NCI-H1417 (cell line): ENCODE results near the gene CFAP68.
A peak's percentile ranks its signal among the peaks of the same experiment; 100 is the strongest.

ENCODE experiments used
- DNase-seq, 3 experiments: peaks; one replicate each; lab custom pipeline; 2025; lab: John Stamatoyannopoulos, UW

Gene CFAP68, protein sequence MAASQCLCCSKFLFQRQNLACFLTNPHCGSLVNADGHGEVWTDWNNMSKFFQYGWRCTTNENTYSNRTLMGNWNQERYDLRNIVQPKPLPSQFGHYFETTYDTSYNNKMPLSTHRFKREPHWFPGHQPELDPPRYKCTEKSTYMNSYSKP

GRCh38 chr11:111878849-111879636 is at the start of gene CFAP68, which contains the start of gene FDXACB1:
Gene CFAP68 (plus strand): TSS chr11:111879541. CDS start chr11:111879561, 20 bp downstream.
Gene FDXACB1 (minus strand): TSS chr11:111879165. CDS start chr11:111879132, 33 bp downstream.
- DNase-seq = peak; percentile 98 to 100 (median 99)

DNA sequence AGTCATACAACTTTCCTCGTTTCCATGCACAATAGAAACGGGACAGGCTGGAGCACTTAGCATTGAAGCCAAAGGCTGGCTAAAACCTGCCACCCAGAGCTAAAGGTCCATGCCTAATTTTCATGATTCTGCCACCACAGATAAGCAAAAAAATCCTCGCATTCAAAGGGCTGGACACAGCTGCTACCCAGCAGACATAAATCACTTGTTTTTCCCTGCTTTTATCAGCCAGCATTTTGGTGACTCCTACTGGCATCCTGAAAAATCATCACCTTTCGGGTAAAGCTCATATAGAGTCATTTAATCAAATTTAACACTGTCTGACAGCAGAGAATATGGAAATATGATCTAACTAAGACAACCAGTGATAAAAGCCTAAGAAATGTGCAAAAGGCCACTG is 45.8 kb upstream of the CFAP68 start:
- no peak for DNase-seq

- DNase-seq = no peak
These were observed 44.7 kb upstream of the CFAP68 start for GRCh38 chr11:111834432-111835163.

DNA sequence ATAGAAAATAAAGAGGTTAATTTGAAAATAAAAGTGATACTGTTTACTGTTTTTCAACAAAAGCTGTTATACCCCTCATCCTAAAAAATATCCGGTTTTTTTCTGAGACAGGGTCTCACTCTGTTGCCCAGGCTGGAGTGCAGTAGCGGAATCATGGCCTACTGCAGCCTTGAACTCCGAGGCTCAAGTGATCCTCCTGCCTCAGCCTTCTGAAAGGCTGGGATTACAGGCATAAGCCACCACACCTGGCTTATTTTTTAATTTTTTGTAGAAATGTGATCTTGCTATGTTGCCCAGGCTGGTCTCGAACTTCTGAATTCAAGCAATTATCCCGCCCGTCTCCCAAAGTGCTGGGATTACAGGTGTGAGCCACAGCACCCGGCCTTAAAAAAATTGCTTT is 43.7 kb upstream of the CFAP68 start:
- DNase-seq = no peak

GRCh38 chr11:111836162-111836561 is 43.2 kb upstream of the CFAP68 start:
- no peak for DNase-seq

GRCh38 chr11:111836721-111837120 is 42.6 kb upstream of the CFAP68 start:
- no peak for DNase-seq

DNA sequence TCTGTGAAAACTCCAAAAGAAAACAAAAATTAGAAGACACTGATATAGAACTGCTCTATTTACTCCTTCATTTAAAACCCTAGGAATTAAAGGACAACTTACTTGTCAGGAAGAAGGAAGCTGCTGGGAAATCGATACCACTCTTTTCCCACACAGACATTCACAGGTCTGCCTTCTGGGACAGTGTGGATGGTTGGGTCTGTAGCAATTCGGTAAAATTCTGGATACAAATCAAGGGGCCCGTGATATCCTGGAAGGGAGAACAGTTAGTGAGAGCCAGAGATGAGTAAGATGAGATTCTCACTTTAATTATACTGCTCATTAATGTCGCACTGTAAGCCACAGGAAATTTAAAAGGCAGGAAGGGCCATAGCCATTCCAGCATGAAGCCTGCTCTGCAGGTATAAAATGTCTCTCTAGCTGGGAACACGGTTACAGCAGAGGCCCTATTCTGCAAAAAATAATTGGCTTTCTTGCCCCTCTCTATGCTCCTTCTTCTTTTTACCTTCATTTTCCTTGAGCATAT is 41.9 kb upstream of the CFAP68 start:
- no peak for DNase-seq

- DNase-seq = no peak
These were observed 41.3 kb upstream of the CFAP68 start for GRCh38 chr11:111838054-111838453.

DNA sequence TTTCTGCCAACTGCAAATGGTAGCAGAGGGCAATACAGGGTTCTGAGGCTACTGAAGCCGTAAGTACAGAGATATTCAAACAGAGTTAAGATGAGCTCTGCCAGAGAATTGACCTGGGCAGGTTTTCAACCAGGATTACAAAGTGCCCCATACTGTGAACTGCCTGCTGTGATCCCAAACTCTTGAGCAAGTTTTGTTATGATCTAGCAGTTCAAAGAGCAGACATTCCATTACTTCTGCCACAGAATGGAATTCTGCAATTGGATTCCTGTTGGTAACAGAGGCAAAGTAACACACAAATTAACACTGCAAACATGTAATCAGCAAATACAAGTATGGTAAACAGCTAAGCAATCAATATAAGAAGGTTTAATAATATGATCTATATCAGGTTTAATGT is 39.2 kb upstream of the CFAP68 start:
- no peak for DNase-seq

GRCh38 chr11:111841370-111842053 is 37.8 kb upstream of the CFAP68 start:
- DNase-seq = peak; percentile 50 to 91 (median 80)

DNA sequence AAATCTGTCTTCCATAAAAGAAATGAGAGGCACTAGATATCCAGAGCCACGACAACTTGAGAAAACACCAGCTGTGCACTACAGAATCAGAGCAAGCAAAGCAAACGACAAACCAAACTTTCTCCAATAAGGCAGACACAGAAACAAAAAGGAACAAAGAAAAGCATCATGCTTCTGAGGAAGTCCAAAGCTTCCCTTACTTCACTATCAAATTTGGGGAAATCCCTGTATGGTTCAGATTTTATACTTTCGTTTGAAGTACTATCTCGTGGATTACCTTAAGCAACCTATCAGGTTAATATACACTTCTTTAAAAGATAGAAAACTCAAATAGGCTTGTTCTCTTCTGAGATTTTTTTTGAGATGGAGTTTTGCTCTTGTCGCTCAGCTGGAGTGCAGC is 35.7 kb upstream of the CFAP68 start:
- DNase-seq = no peak

DNA sequence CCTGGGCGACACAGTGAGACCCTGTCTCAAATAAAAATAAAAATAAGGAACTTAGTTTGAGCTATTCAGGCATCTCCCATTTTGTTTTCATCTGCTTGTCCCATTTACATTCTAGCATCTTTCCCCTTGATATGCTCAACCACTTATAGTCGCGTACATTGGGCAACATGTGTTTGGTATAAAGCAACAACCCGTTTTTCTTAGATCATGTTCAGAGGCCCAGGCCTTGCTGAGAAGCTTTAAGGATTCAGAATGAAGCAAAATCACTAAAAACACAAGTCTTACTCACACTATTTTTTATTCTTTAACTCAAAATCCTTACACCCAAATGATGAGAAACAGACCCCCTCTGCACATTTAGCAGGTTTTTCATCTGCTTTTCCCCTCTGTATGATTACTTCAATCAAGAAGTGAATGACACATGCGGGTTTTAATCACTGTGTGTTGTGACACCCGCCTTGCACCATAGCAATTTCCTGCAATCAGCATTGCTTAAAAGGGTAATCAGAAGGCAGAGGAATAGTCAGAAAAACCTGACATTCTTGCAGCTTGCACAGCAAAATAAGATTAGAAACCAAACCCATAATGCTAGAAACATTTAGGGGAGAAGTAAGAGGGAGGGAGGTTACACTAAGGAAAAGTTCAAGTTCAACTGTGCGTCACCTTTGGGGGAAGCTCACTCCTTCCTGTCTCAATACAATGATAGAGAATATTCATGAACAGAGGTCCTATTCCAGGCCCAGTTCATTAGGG is 33.9 kb upstream of the CFAP68 start:
- no peak for DNase-seq

- DNase-seq = no peak
These were observed 33.3 kb upstream of the CFAP68 start for GRCh38 chr11:111846063-111846462.

DNA sequence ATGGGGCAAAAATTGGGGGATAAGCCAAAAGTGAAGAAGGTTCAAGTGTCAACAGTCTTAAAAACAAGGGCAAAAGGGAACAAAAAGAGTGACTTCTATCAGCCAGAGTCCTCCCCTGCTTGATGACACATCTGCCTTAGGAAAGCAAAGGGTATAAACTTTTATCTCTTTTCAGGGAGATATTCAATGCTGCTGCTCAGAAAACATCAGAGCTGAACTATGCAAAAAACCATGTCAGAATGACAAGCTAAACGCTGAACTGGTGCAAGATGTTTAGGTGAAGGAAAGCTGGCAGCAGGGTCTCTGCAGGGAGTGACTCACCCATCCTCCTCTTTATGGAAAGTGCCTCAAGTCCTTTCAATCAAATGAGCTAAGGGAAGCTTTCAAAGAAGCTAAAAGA is 32.7 kb upstream of the CFAP68 start:
- DNase-seq = no peak

DNA sequence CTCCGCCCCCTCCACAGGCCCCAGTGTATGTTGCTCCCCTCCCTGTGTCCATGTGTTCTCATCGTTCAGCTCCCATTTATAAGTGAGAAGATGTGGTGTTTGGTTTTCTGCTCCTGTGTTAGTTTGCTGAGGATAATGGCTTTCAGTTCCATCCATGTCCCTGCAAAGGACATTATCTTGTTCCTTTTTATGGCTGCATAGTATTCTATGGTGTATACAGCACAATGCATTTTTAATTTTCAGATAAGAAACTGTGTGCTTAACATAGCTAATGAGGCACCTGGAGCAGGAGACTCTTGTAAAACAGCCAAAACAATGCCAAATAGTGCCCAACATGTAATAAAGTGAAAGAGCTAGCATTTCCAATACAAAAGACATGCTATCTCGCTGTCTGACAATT is 29.7 kb upstream of the CFAP68 start:
- DNase-seq = no peak

GRCh38 chr11:111851067-111851466 is 28.3 kb upstream of the CFAP68 start:
- DNase-seq = no peak

DNA sequence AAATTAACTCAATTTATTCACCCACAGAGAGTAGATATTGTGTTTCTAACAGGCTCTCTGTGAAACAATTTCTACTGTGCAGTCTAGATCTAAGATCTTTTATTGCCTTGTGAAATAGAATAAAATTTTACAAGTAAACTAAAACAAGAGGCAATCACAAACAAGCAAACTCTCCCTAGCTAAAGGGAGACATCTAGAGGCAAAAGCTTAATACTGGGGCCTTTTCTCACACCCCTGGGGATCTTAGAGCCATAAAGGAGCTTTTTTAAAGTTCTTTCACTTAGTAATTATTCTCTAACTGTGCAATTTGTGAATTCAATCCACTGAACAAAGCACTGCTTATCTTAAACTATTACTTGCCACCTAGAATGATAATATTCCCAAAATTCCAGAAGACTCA is 27.7 kb upstream of the CFAP68 start:
- no peak for DNase-seq

DNA sequence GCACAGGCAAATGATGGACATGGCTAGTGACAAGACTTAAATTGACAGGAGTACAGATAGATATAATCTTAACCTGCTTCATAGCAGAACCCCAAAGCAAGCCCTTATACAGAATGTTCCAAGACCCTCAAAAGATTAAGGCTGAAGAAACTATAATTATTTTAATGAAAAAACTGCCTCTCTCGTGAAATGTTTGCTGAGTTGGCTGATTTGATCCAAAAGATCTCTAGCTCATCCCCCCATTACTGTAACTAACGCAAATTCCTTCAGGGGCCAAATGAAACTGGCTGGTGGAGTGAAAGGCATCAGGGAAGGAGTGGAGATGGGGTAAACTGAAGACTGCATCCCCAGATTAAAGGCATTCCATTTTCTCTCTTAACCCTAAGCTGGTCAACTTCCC is 27.2 kb upstream of the CFAP68 start:
- DNase-seq = no peak

GRCh38 chr11:111855506-111855905 is 23.8 kb upstream of the CFAP68 start:
- DNase-seq = no peak

DNA sequence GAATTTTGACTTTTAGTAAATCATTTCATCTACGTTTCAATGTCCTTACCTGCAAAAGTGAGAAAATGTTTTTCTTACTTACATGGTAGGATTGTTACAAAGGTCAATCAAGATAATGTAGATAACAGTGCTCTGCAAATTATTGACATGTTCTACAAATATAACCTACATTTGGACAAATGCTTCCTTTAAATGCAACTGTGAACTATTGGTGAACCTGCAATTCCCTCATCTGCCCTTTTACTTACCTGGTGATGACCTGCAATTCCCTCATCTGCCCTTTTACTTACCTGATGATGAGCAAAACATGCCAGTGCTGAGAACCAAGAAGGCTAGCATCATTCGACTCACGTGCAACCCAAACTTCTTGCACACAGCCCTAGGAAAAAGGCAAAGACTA is 19.1 kb upstream of the CFAP68 start:
- DNase-seq = no peak

DNA sequence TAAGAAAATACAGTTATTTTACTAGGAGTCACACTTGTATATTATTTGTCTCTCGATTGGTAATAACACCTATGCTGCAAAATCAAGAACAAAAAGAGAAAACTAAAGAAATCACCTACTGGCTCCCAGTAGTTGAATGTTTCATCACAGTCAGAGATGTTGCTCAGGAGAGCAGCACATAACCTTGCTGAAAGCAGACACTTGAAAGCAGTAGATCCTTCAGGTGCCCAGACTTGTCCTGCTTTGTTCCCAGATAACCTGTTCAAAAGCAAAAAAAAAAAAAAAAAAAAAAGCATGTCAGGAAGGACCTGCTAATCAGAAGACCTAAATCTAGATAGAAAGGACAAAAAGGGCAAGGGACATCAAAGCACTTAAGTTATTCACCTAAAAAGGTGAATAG is 9.2 kb upstream of the CFAP68 start:
- DNase-seq = no peak

DNA sequence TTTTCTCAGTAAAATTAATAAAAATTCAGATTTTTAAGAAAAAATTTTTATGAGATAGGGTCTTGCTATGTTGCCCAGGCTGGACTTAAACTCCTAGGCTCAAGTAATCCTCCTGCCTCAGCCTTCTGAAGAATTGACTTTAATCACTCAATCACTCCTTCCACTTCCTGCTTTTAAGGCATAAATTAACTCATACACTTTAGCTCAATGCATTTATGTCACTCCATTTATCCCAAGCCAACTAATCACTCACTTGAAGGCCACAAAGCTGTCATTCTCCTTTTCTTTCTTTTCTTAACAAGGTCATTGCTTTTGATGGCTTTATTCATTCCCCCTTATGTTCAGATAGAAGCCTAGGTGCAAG is 8.8 kb upstream of the CFAP68 start:
- no peak for DNase-seq
